NCI-H1930 (cell line): ENCODE results near the gene TRIM2.

Source experiments
- DNase-seq, 2 experiments: peaks; one replicate each; lab custom pipeline; 2025; lab: John Stamatoyannopoulos, UW

The TRIM2 gene

GRCh38 chr4:153375303-153375702, 171.1 kb downstream of the TRIM2 start:
- DNase-seq, result no peak

- DNase-seq, result no peak
Observed at GRCh38 chr4:153383131-153383530, 178.9 kb downstream of the TRIM2 start.

DNA sequence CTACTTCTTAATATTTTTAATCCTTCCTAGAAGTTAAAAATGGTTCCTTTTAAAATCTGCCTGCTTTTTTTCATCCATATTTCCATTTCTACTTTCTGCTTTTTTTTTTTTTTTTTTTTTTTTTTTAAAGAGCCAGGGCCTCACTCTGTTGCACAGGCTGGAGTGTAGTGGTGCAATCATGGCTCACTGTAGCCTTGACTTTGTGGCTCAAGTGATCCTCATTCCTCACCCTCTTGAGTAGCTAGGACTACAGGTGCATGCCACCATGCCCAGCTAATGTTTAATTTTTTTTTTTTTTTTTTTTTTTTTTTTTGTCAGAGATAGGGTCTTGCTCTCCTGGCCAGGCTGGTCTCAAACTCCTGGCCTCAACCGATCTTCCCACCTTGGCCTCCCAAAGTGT, 179.9 kb downstream of the TRIM2 start:
- no peak for DNase-seq

DNA sequence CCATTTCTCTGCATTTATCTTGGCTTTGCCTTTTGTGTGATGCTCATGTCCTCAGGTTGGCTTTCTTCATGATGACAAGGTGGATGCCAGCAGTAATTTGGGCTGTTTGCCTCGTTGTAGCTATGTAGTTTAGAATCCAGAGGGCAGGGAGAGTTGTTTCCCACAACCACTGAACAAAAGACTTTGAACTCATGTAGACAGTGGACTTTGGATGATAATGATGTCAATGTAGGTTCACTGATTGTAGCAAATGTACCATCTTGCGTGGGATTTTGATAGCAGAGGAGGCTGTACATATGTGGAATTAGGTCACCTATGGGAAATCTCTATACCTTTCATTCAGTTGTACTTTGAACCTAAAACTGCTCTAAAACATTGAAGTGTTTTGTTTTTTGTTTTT, 181.5 kb downstream of the TRIM2 start:
- DNase-seq, result no peak

GRCh38 chr4:153387981-153388380, 183.7 kb downstream of the TRIM2 start:
- no peak for DNase-seq
